ENCODE results near the gene SARS2. TPM values are rescaled to one million over a fixed set of nuclear protein-coding genes. Genes with fewer than 3 reads are reported as not detected.
A peak's percentile ranks its signal among the peaks of the same experiment; 100 is the strongest.

The SARS2 gene
- total RNA-seq, 4 donors from 2014 or later, result 26.6 to 52.0 (median 37.8) TPM

- H3K4me1 ChIP-seq, result no peaks in the 10 kb centered on the region
- H3K27me3 ChIP-seq, result no peaks in the 10 kb centered on the region
- intact Hi-C loops (cut with DNase I), result no loop called here
- H3K9me3 ChIP-seq, result no peaks in the 10 kb centered on the region
- no peak for TF ChIP-seq CTCF (IDR thresholded peaks at IDR 0.05)
- TF ChIP-seq POLR2A (IDR thresholded peaks at IDR 0.05), result no peak
- DNase-seq, result no peak
- peaks cover 8 to 19% of the 10 kb centered on the region in 2 donors for H3K36me3 ChIP-seq
- 94 to 95% methylated on average over 20 to 28 of the region's 29 CpGs for WGBS, 2 donors
- H3K4me3 ChIP-seq (replicated peaks in 1 of 3), result no peak overlapping the region
- no peak overlapping the region for H3K27ac ChIP-seq
Measured at GRCh38 chr19:38907227-38907626, 23.3 kb downstream of the SARS2 start.

- TF ChIP-seq CTCF (IDR thresholded peaks at IDR 0.05) (no peak), POLR2A (IDR thresholded peaks at IDR 0.05) (no peak)
- H3K27ac ChIP-seq, result no peak overlapping the region
- peaks cover 8 to 19% of the 10 kb centered on the region in 2 donors for H3K36me3 ChIP-seq
- peaks cover 3 to 6% of the 10 kb centered on the region in 2 donors for H3K4me1 ChIP-seq
- intact Hi-C loops (cut with DNase I), result no loop called here
- no peaks in the 10 kb centered on the region for H3K9me3 ChIP-seq
- no peaks in the 10 kb centered on the region for H3K27me3 ChIP-seq
- 94 to 96% methylated on average over 2 to 4 of the region's 4 CpGs for WGBS, 2 donors
- no peak overlapping the region for H3K4me3 ChIP-seq (replicated peaks in 1 of 3)
- no peak for DNase-seq
Measured at GRCh38 chr19:38905620-38906019, 24.9 kb downstream of the SARS2 start.

GRCh38 chr19:38904581-38905539 is 25.7 kb downstream of the SARS2 start:
- 91% methylated on average over 32 to 35 of the region's 35 CpGs for WGBS, 2 donors
- Histone ChIP-seq H3K4me1 (peaks cover 8% of the 10 kb centered on the region in 2 donors), H3K27ac (no peak overlapping the region), H3K36me3 (peaks cover 8 to 19% of the 10 kb centered on the region in 2 donors), H3K4me3 (replicated peaks in 1 of 3) (no peak overlapping the region), H3K9me3 (no peaks in the 10 kb centered on the region), H3K27me3 (no peaks in the 10 kb centered on the region)
- no peak for TF ChIP-seq CTCF (IDR thresholded peaks at IDR 0.05)
- no peak for TF ChIP-seq POLR2A (IDR thresholded peaks at IDR 0.05)
- intact Hi-C loops (cut with DNase I), result no loop called here
- DNase-seq, result no peak

GRCh38 chr19:38901683-38902082 is 28.9 kb downstream of the SARS2 start:
- H3K4me1 ChIP-seq, result peaks cover 17 to 22% of the 10 kb centered on the region in 2 donors
- H3K27me3 ChIP-seq, result no peaks in the 10 kb centered on the region
- H3K4me3 ChIP-seq (replicated peaks in 1 of 3), result no peak overlapping the region
- 87 to 100% methylated on average over 1 of the region's 1 CpG for WGBS, 2 donors
- no peak for TF ChIP-seq CTCF (IDR thresholded peaks at IDR 0.05)
- no peak for TF ChIP-seq POLR2A (IDR thresholded peaks at IDR 0.05)
- intact Hi-C loops (cut with DNase I), result no loop called here
- H3K36me3 ChIP-seq, result peaks cover 8% of the 10 kb centered on the region in 2 donors
- no peak overlapping the region for H3K27ac ChIP-seq
- no peak for DNase-seq
- H3K9me3 ChIP-seq, result no peaks in the 10 kb centered on the region

GRCh38 chr19:38900743-38901190 is 29.8 kb downstream of the SARS2 start:
- H3K36me3 ChIP-seq, result peaks cover 7 to 8% of the 10 kb centered on the region in 2 donors
- no peaks in the 10 kb centered on the region for H3K9me3 ChIP-seq
- peaks cover 17 to 22% of the 10 kb centered on the region in 2 donors for H3K4me1 ChIP-seq
- intact Hi-C loops (cut with DNase I), result no loop called here
- H3K27me3 ChIP-seq, result no peaks in the 10 kb centered on the region
- TF ChIP-seq CTCF (IDR thresholded peaks at IDR 0.05) (no peak), POLR2A (IDR thresholded peaks at IDR 0.05) (no peak)
- peak overlapping the region in 1 of 3 donors; percentile 92 for H3K4me3 ChIP-seq (replicated peaks in 1 of 3)
- WGBS, 2 donors, result 20 to 21% methylated on average over 3 of the region's 3 CpGs
- DNase-seq, result no peak
- H3K27ac ChIP-seq, result no peak overlapping the region
